Measurements from ENCODE around the gene ARPC5L.

The ARPC5L gene

GRCh38 chr9:124870723-124871122 is 8.8 kb downstream of the ARPC5L start:
- no peak for TF ChIP-seq TAF1 (IDR thresholded peaks at IDR 0.05; ENCODE audit: borderline replicate concordance, insufficient read depth, low read length)
- no peak for TF ChIP-seq POLR2AphosphoS5 (IDR thresholded peaks at IDR 0.05; ENCODE audit: low read depth, low read length)
- no peak for TF ChIP-seq FOXP2 (optimal IDR thresholded peaks at IDR 0.05; ENCODE audit: borderline replicate concordance, extremely low read depth, extremely low read length, insufficient read depth)
- TF ChIP-seq SIN3A (IDR thresholded peaks at IDR 0.05; ENCODE audit: borderline replicate concordance, insufficient read depth, low read length) = no peak
- TF ChIP-seq, protein P1, sequence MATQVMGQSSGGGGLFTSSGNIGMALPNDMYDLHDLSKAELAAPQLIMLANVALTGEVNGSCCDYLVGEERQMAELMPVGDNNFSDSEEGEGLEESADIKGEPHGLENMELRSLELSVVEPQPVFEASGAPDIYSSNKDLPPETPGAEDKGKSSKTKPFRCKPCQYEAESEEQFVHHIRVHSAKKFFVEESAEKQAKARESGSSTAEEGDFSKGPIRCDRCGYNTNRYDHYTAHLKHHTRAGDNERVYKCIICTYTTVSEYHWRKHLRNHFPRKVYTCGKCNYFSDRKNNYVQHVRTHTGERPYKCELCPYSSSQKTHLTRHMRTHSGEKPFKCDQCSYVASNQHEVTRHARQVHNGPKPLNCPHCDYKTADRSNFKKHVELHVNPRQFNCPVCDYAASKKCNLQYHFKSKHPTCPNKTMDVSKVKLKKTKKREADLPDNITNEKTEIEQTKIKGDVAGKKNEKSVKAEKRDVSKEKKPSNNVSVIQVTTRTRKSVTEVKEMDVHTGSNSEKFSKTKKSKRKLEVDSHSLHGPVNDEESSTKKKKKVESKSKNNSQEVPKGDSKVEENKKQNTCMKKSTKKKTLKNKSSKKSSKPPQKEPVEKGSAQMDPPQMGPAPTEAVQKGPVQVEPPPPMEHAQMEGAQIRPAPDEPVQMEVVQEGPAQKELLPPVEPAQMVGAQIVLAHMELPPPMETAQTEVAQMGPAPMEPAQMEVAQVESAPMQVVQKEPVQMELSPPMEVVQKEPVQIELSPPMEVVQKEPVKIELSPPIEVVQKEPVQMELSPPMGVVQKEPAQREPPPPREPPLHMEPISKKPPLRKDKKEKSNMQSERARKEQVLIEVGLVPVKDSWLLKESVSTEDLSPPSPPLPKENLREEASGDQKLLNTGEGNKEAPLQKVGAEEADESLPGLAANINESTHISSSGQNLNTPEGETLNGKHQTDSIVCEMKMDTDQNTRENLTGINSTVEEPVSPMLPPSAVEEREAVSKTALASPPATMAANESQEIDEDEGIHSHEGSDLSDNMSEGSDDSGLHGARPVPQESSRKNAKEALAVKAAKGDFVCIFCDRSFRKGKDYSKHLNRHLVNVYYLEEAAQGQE (IDR thresholded peaks at IDR 0.05; ENCODE audit: insufficient read depth in 1 of 2, low read depth in 2 of 2, low read length in 2 of 2) = no peak

DNA sequence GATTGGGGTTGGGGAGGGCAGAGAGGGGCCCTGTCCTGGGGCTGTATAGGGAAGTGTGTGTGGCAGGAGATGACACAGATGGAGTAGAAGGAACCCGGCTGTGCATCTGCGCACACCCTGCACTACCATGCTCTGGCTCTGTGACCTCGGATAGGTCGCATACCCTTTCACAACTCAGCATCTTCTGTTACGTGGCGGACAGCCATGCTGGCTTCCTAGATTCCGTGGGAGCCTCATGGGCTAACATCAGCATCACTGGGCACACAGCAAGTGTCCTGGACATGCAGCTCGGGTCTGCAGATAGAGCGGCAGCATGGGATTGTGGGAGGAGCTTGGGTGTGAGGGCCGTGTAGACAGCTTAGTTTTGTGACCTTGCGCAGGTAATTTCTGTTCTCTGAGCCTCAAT is 9.2 kb downstream of the ARPC5L start:
- TF ChIP-seq, protein P1 (IDR thresholded peaks at IDR 0.05; ENCODE audit: insufficient read depth in 1 of 2, low read depth in 2 of 2, low read length in 2 of 2) = no peak
- TF ChIP-seq SIN3A (IDR thresholded peaks at IDR 0.05; ENCODE audit: borderline replicate concordance, insufficient read depth, low read length) (no peak), TAF1 (IDR thresholded peaks at IDR 0.05; ENCODE audit: borderline replicate concordance, insufficient read depth, low read length) (no peak), POLR2AphosphoS5 (IDR thresholded peaks at IDR 0.05; ENCODE audit: low read depth, low read length) (no peak), FOXP2 (optimal IDR thresholded peaks at IDR 0.05; ENCODE audit: borderline replicate concordance, extremely low read depth, extremely low read length, insufficient read depth) (no peak)

DNA sequence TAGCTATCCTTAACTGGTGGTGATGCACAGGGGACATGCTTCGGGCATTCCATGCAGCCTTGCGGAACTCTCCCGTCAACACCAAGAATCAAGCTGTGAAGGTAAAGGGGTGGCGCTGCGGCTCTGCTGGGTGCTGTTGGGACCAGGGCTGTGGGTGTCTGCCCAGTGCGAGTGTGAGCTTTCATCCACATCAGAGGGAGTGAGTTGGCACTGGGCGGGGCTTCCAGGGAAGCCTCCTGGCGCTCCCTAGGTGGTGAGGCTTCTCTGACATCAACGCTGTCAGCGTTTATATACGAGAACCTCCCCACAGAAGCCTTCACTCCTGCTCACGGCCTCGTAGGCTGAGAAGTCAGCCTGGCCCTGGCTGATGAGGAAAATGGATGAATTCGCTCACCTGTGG is 11.7 kb downstream of the ARPC5L start:
- TF ChIP-seq FOXP2 (optimal IDR thresholded peaks at IDR 0.05; ENCODE audit: borderline replicate concordance, extremely low read depth, extremely low read length, insufficient read depth) (no peak), SIN3A (IDR thresholded peaks at IDR 0.05; ENCODE audit: borderline replicate concordance, insufficient read depth, low read length) (no peak), POLR2AphosphoS5 (IDR thresholded peaks at IDR 0.05; ENCODE audit: low read depth, low read length) (no peak), TAF1 (IDR thresholded peaks at IDR 0.05; ENCODE audit: borderline replicate concordance, insufficient read depth, low read length) (no peak)
- TF ChIP-seq, protein P1 (IDR thresholded peaks at IDR 0.05; ENCODE audit: insufficient read depth in 1 of 2, low read depth in 2 of 2, low read length in 2 of 2) = no peak

GRCh38 chr9:124875501-124875900 is 13.6 kb downstream of the ARPC5L start:
- TF ChIP-seq FOXP2 (optimal IDR thresholded peaks at IDR 0.05; ENCODE audit: borderline replicate concordance, extremely low read depth, extremely low read length, insufficient read depth) (no peak), TAF1 (IDR thresholded peaks at IDR 0.05; ENCODE audit: borderline replicate concordance, insufficient read depth, low read length) (no peak), POLR2AphosphoS5 (IDR thresholded peaks at IDR 0.05; ENCODE audit: low read depth, low read length) (no peak), SIN3A (IDR thresholded peaks at IDR 0.05; ENCODE audit: borderline replicate concordance, insufficient read depth, low read length) (no peak)
- TF ChIP-seq, protein P1 (IDR thresholded peaks at IDR 0.05; ENCODE audit: insufficient read depth in 1 of 2, low read depth in 2 of 2, low read length in 2 of 2) = no peak
